Liver (tissue), 9 donors: ENCODE data around the gene SOX10. TPM values are rescaled to one million over a fixed set of nuclear protein-coding genes. Genes with fewer than 3 reads are reported as not detected.
A peak's percentile ranks its signal among the peaks of the same experiment; 100 is the strongest.

Experiments
- DNase-seq: peaks from one replicate; pipeline ENCODE4 v3.0.0-alpha.2; 2017; ENCODE audit warnings: low spot score
- H3K27ac ChIP-seq, 2 donors: one replicate each; pipeline ENCODE4 v1.7.0; 2013; ENCODE audit warnings: inconsistent platforms in 2 of 2, low read length in 2 of 2, control low read depth in 1 of 2, low read depth in 1 of 2, mild to moderate bottlenecking in 1 of 2
- H3K27me3 ChIP-seq, 4 donors: one replicate each; pipeline versions ENCODE4 v1.6.1 to v1.7.0; 2013; ENCODE audit warnings: low read length in 3 of 4, inconsistent platforms in 1 of 4, mild to moderate bottlenecking in 1 of 4, moderate library complexity in 1 of 4; ENCODE audit not compliant: control insufficient read depth in 4 of 4, insufficient read depth in 4 of 4
- H3K36me3 ChIP-seq, 4 donors: one replicate each; pipeline versions ENCODE4 v1.6.1 to v1.7.0; 2013; ENCODE audit warnings: low read length in 3 of 4, mild to moderate bottlenecking in 3 of 4, low read depth in 1 of 4, moderate library complexity in 1 of 4; ENCODE audit not compliant: control insufficient read depth in 4 of 4, insufficient read depth in 3 of 4
- H3K4me1 ChIP-seq, 4 donors: one replicate each; pipeline versions ENCODE4 v1.6.1 to v1.7.0; 2013; ENCODE audit warnings: low read length in 3 of 4, mild to moderate bottlenecking in 3 of 4, moderate library complexity in 1 of 4; ENCODE audit not compliant: control insufficient read depth in 4 of 4, insufficient read depth in 4 of 4
- H3K4me3 ChIP-seq, 3 donors: one replicate each; pipeline versions ENCODE4 v1.6.1 to v1.7.0; 2013; ENCODE audit warnings: low read length in 3 of 3, control low read depth in 1 of 3, low read depth in 1 of 3, mild to moderate bottlenecking in 1 of 3
- H3K9ac ChIP-seq, 2 donors: one replicate each; pipeline ENCODE4 v1.7.0; 2013; ENCODE audit warnings: low read length in 2 of 2, mild to moderate bottlenecking in 2 of 2, moderate library complexity in 2 of 2, control low read depth in 1 of 2, low read depth in 1 of 2
- H3K9me3 ChIP-seq, 4 donors: one replicate each; pipeline versions ENCODE4 v1.6.1 to v1.7.0; 2013; ENCODE audit warnings: low read length in 3 of 4; ENCODE audit not compliant: control insufficient read depth in 4 of 4
- ATF3 ChIP-seq: IDR thresholded peaks from 2 replicates; pipeline ENCODE4 v1.6.1; 2016; ENCODE audit warnings: antibody characterized with exemption
- CTCF ChIP-seq: fragments of 150-350 bp; IDR thresholded peaks from 2 replicates; pipeline ENCODE4 v1.5.1; 2017; ENCODE audit warnings: improper control_type of control experiment, low read depth, low read length; ENCODE audit not compliant: missing input control
- EGR1 ChIP-seq, 2 donors: IDR thresholded peaks; 2 replicates each; pipeline ENCODE4 v1.6.1; 2016 to 2018; ENCODE audit warnings: antibody characterized with exemption in 2 of 2, low read depth in 2 of 2
- FOXA1 ChIP-seq: IDR thresholded peaks from 2 replicates; pipeline ENCODE4 v1.6.1; 2016; ENCODE audit warnings: antibody characterized with exemption
- FOXA2 ChIP-seq: IDR thresholded peaks from 2 replicates; pipeline ENCODE4 v1.6.1; 2016; ENCODE audit warnings: antibody characterized with exemption
- GABPA ChIP-seq, 2 donors: IDR thresholded peaks in 1 of 2; conservative IDR thresholded peaks in 1 of 2; 2 replicates each; pipeline ENCODE4 v1.6.1; 2016; ENCODE audit warnings: antibody characterized with exemption in 2 of 2, mild to moderate bottlenecking in 1 of 2, moderate library complexity in 1 of 2
- HNF4A ChIP-seq, 2 donors: conservative IDR thresholded peaks; 2 replicates each; pipeline ENCODE4 v1.6.1; 2016; ENCODE audit warnings: antibody characterized with exemption in 2 of 2, mild to moderate bottlenecking in 2 of 2
- HNF4G ChIP-seq: IDR thresholded peaks from 2 replicates; pipeline ENCODE4 v1.6.1; 2016; ENCODE audit warnings: antibody characterized with exemption
- JUND ChIP-seq, 2 donors: IDR thresholded peaks; 2 replicates each; pipeline ENCODE4 v1.6.1; 2016; ENCODE audit warnings: antibody characterized with exemption in 2 of 2
- NR2F2 ChIP-seq: IDR thresholded peaks from 2 replicates; pipeline ENCODE4 v1.6.1; 2016; ENCODE audit warnings: antibody characterized with exemption
- RAD21 ChIP-seq, 2 donors: IDR thresholded peaks; 2 replicates each; pipeline ENCODE4 v1.6.1; 2016; ENCODE audit warnings: antibody characterized with exemption in 2 of 2, mild to moderate bottlenecking in 2 of 2
- REST ChIP-seq: IDR thresholded peaks from 2 replicates; pipeline ENCODE4 v1.6.1; 2016; ENCODE audit warnings: antibody characterized with exemption, mild to moderate bottlenecking
- RXRA ChIP-seq, 2 donors: IDR thresholded peaks; 2 replicates each; pipeline ENCODE4 v1.6.1; 2017 to 2018; ENCODE audit warnings: antibody characterized with exemption in 2 of 2, mild to moderate bottlenecking in 1 of 2
- SP1 ChIP-seq: IDR thresholded peaks from 2 replicates; pipeline ENCODE4 v1.6.1; 2018; ENCODE audit warnings: antibody characterized with exemption, mild to moderate bottlenecking
- TAF1 ChIP-seq: conservative IDR thresholded peaks from 2 replicates; pipeline ENCODE4 v1.6.1; 2016; ENCODE audit warnings: antibody characterized with exemption, mild to moderate bottlenecking
- YY1 ChIP-seq: IDR thresholded peaks from 2 replicates; pipeline ENCODE4 v1.6.1; 2016; ENCODE audit warnings: antibody characterized with exemption, mild to moderate bottlenecking
- ZBTB33 ChIP-seq: IDR thresholded peaks from 2 replicates; pipeline ENCODE4 v1.6.1; 2016; ENCODE audit warnings: antibody characterized with exemption
- WGBS: extraction: QIAGEN DNeasy Blood & Tissue Kit; methylation state at CpG from one replicate; pipeline ENCODE4 v1.1.7; 2013; 5-methylcytosine and 5-hydroxymethylcytosine counted together
- polyA plus RNA-seq, 2 donors: library from polyadenylated mRNA; stranded (reverse) in 1 of 2; unstranded in 1 of 2; fragments of 200-250 nt in 1 of 2; fragments of >200 nt in 1 of 2; fragmentation: Nextera tagmentation in 1 of 2; extraction: Ambion mirVana in 1 of 2; gene quantifications; one replicate each; pipeline versions ENCODE4 v1.2.1 to v1.2.3, GENCODE V29; 2013 to 2015
- total RNA-seq, 2 donors: library from RNA; depleted of rRNA; stranded (reverse); fragments of >200 nt; gene quantifications; one replicate each; pipeline ENCODE4 v1.2.3, GENCODE V29; 2014
- donor health status: healthy.
- donor health status: healthy.
- donor health status: healthy.
- donor health status: healthy.
- donor health status: healthy.

SOX10 gene
- total and polyA plus RNA-seq, 4 donors, result 0.05 to 0.29 (median 0.07) TPM

GRCh38 chr22:37926771-37927636, 57.4 kb downstream of the SOX10 start:
- Histone ChIP-seq H3K27me3 (no peaks in the 10 kb centered on the region), H3K4me1 (peaks cover 0 to 3% (median 0%) of the 10 kb centered on the region in 4 donors), H3K4me3 (no peak overlapping the region), H3K9ac (no peak overlapping the region), H3K36me3 (peaks cover 5 to 34% (median 13%) of the 10 kb centered on the region in 4 donors), H3K9me3 (no peaks in the 10 kb centered on the region), H3K27ac (no peak overlapping the region)
- 96% methylated on average over 32 of the region's 32 CpGs for WGBS
- DNase-seq, result peak; percentile 39
- no peak for TF ChIP-seq YY1
- TF ChIP-seq ATF3, result no peak
- TF ChIP-seq REST, result no peak
- TF ChIP-seq NR2F2, result no peak

GRCh38 chr22:37926358-37926757, 58.0 kb downstream of the SOX10 start:
- H3K9ac ChIP-seq, result no peak overlapping the region
- DNase-seq, result no peak
- peaks cover 5 to 32% (median 13%) of the 10 kb centered on the region in 4 donors for H3K36me3 ChIP-seq
- no peaks in the 10 kb centered on the region for H3K9me3 ChIP-seq
- no peaks in the 10 kb centered on the region for H3K27me3 ChIP-seq
- H3K4me1 ChIP-seq, result peaks cover 0 to 3% (median 0%) of the 10 kb centered on the region in 4 donors
- WGBS, result 95% methylated on average over 7 of the region's 7 CpGs
- no peak overlapping the region for H3K4me3 ChIP-seq
- TF ChIP-seq EGR1 (IDR thresholded peaks at IDR 0.05; ENCODE audit: low read depth in 2 of 2), result no peak
- no peak for TF ChIP-seq RAD21 (IDR thresholded peaks at IDR 0.05)
- TF ChIP-seq JUND (IDR thresholded peaks at IDR 0.05), result no peak
- no peak for TF ChIP-seq ATF3
- no peak for TF ChIP-seq RXRA (IDR thresholded peaks at IDR 0.05)
- no peak for TF ChIP-seq FOXA1
- TF ChIP-seq ZBTB33, result no peak
- no peak for TF ChIP-seq TAF1
- TF ChIP-seq SP1, result no peak
- no peak for TF ChIP-seq FOXA2
- no peak for TF ChIP-seq CTCF
- TF ChIP-seq REST, result no peak
- TF ChIP-seq HNF4G, result no peak
- no peak for TF ChIP-seq HNF4A (conservative IDR thresholded peaks at IDR 0.05)
- TF ChIP-seq NR2F2, result no peak
- no peak for TF ChIP-seq YY1
- TF ChIP-seq GABPA (IDR thresholded peaks at IDR 0.05 in 1 of 2, conservative IDR thresholded peaks at IDR 0.05 in 1 of 2), result no peak
- H3K27ac ChIP-seq, result no peak overlapping the region
